Measurements from ENCODE around the gene SOX6.
"Not testable (repeated sequence)": the region's sequence is repeated elsewhere in the genome, so short reads cannot be mapped to it uniquely, and the experiment has no call there.

SOX6 gene

GRCh38 chr11:16356057-16356760 lies at the start of gene SOX6:
Gene SOX6, minus strand, starts transcription at chr11:16356546. Its CDS starts 15,298 bp downstream, at chr11:16341248.
- DNase-seq = no peak

- DNase-seq = no peak
Observed at GRCh38 chr11:16404781-16405285, 48.5 kb upstream of the SOX6 start.

GRCh38 chr11:16403851-16404250 lies 47.5 kb upstream of the SOX6 start:
- no peak for DNase-seq

GRCh38 chr11:16403448-16403803 lies 47.1 kb upstream of the SOX6 start:
- no peak for DNase-seq

- DNase-seq = no peak
Observed at GRCh38 chr11:16402654-16403447, 46.5 kb upstream of the SOX6 start.

GRCh38 chr11:16397390-16397789 lies 41.0 kb upstream of the SOX6 start:
- no peak for DNase-seq

GRCh38 chr11:16395601-16396000 lies 39.3 kb upstream of the SOX6 start:
- no peak for DNase-seq

- no peak for DNase-seq
Observed at GRCh38 chr11:16394947-16395346, 38.6 kb upstream of the SOX6 start.

GRCh38 chr11:16393340-16393739 lies 37.0 kb upstream of the SOX6 start:
- no peak for DNase-seq

GRCh38 chr11:16392616-16393015 lies 36.3 kb upstream of the SOX6 start:
- DNase-seq = no peak

GRCh38 chr11:16390826-16391225 lies 34.5 kb upstream of the SOX6 start:
- DNase-seq = not testable (repeated sequence)

GRCh38 chr11:16385099-16385498 lies 28.8 kb upstream of the SOX6 start:
- DNase-seq = no peak

GRCh38 chr11:16382638-16383380 lies 26.5 kb upstream of the SOX6 start:
- no peak for DNase-seq

- DNase-seq = no peak
Observed at GRCh38 chr11:16382186-16382585, 25.8 kb upstream of the SOX6 start.

GRCh38 chr11:16380941-16381568 lies 24.7 kb upstream of the SOX6 start:
- DNase-seq = no peak

GRCh38 chr11:16378906-16379305 lies 22.6 kb upstream of the SOX6 start:
- DNase-seq = no peak

- DNase-seq = no peak
Observed at GRCh38 chr11:16377746-16378145, 21.4 kb upstream of the SOX6 start.

- DNase-seq = not testable (repeated sequence)
Observed at GRCh38 chr11:16375664-16376063, 19.3 kb upstream of the SOX6 start.

GRCh38 chr11:16373768-16374167 lies 17.4 kb upstream of the SOX6 start:
- no peak for DNase-seq

GRCh38 chr11:16372355-16372754 lies 16.0 kb upstream of the SOX6 start:
- DNase-seq = no peak

GRCh38 chr11:16367252-16367651 lies 10.9 kb upstream of the SOX6 start:
- DNase-seq = no peak

GRCh38 chr11:16365581-16366228 lies 9.4 kb upstream of the SOX6 start:
- DNase-seq = no peak

- DNase-seq = no peak
Observed at GRCh38 chr11:16364254-16364653, 7.9 kb upstream of the SOX6 start.

Measured in activated naive CD4-positive, alpha-beta T cell (primary cell).